ENCODE results near the gene LTA4H. TPM values are rescaled to one million over a fixed set of nuclear protein-coding genes. Genes with fewer than 3 reads are reported as not detected.

Gene LTA4H
- 92.2 to 120 TPM (median 99.1 TPM) in 5 replicates for total RNA-seq (2022; extraction: Qiagen RNA extraction)

DNA sequence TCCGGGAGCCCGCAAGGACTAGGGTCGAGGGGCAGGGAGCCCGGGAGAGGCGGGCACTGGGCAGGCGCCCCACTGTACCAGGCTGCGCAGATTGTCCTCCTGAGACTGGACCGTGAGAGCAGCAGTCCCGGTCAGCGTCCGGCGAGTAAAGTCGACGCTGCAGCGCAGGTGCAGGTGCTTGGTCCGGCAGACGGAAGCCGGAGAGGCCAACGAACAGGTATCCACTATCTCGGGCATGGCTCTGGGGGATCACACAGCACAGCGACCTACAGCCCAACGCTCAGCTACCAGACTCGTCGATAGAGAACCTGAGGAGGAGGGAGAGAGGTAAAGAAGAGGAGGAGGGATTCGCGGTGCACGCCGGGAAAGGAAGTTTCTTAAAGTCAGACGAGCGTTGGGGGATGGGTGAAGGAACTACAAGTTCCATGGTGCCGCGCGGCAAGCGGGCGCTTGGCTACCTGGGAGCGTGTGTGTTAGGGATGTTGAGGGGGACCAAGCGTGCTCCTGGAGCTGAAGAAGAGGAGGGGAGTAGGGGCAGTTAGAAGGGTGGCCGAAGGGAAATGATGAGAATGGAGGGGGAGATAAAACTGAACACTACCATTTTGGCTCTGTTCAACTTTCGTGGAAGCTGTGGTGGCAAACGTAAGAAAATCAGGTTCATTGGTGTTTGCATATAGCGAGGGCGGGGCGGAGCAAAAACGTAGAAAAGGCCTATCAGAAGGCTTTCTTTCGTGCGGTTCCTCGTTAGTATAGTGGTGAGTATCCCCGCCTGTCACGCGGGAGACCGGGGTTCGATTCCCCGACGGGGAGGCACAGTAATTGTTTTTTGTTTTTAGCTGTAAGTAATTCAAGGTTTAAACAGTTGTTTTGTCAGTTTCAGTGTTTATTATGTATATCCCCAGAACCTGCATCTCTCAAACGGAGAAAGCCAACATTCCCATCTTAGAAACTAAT, at the start of gene LTA4H:
Gene LTA4H (minus strand): TSS at position 305 of the 954 bp plus-strand sequence. CDS start 68 bp downstream, at position 237.

GRCh38 chr12:95996034-95996658, 39.2 kb downstream of the LTA4H start, which contains the start of gene HAL:
TSS of gene HAL (minus strand) at chr12:95996344. CDS start at chr12:95995910, 434 bp downstream.

Other genes starting within 250 kb of the LTA4H start
- 44.5 to 54.5 TPM (median 50.9 TPM) in 5 replicates for gene NTN4, start 244.8 kb downstream of the LTA4H start, total RNA-seq (2022; extraction: Qiagen RNA extraction)
- 113 to 147 TPM (median 119 TPM) in 5 replicates for gene SNRPF, start 176.6 kb downstream of the LTA4H start, total RNA-seq (2022; extraction: Qiagen RNA extraction)
- 0.06 to 0.15 TPM (median 0.09 TPM) in 5 replicates for gene CCDC38, start 93.0 kb downstream of the LTA4H start, total RNA-seq (2022; extraction: Qiagen RNA extraction)
- 2.3 to 2.9 TPM (median 2.5 TPM) in 5 replicates for gene AMDHD1, start 92.3 kb downstream of the LTA4H start, total RNA-seq (2022; extraction: Qiagen RNA extraction)
- gene HAL, start 39.2 kb downstream of the LTA4H start, total RNA-seq (2022; extraction: Qiagen RNA extraction) = 0.16 to 0.30 TPM (median 0.18 TPM) in 4 of 5 replicates, not detected in the other
- 45.3 to 70.4 TPM (median 63.5 TPM) in 5 replicates for gene ELK3, start 158.8 kb upstream of the LTA4H start, total RNA-seq (2022; extraction: Qiagen RNA extraction)